HUES6 (cell line): ENCODE data around the gene MDFIC.

Experiments used
- H3K27ac ChIP-seq: 2 replicates; pipeline ENCODE4 v1.7.0; 2013; ENCODE audit warnings: low read depth, mild to moderate bottlenecking, low read length, inconsistent platforms
- H3K27me3 ChIP-seq: 2 replicates; pipeline ENCODE4 v1.6.1; 2013; ENCODE audit warnings: low read length; ENCODE audit not compliant: control insufficient read depth, insufficient read depth
- H3K36me3 ChIP-seq: 2 replicates; pipeline ENCODE4 v1.6.1; 2013; ENCODE audit warnings: low read length; ENCODE audit not compliant: control insufficient read depth, insufficient read depth
- H3K4me1 ChIP-seq: 2 replicates; pipeline ENCODE4 v1.6.1; 2013; ENCODE audit warnings: low read length; ENCODE audit not compliant: control insufficient read depth, insufficient read depth
- H3K4me3 ChIP-seq: 2 replicates; pipeline ENCODE4 v1.5.1; 2013; ENCODE audit warnings: low read depth, low read length
- H3K9ac ChIP-seq: one replicate; pipeline ENCODE4 v1.6.1; 2013; ENCODE audit warnings: mild to moderate bottlenecking, low read length
- H3K9me3 ChIP-seq: 2 replicates; pipeline ENCODE4 v1.6.1; 2013; ENCODE audit warnings: low read depth, low read length; ENCODE audit not compliant: control insufficient read depth, insufficient read depth

Gene MDFIC

GRCh38 chr7:114988755-114989375, 67.0 kb downstream of the MDFIC start:
- H3K9me3 ChIP-seq, result no peaks in the 10 kb centered on the region
- no peak overlapping the region for H3K4me3 ChIP-seq
- H3K4me1 ChIP-seq, result peaks cover 11% of the 10 kb centered on the region
- no peak overlapping the region for H3K9ac ChIP-seq
- H3K27ac ChIP-seq, result no peak overlapping the region
- no peaks in the 10 kb centered on the region for H3K36me3 ChIP-seq
- H3K27me3 ChIP-seq, result no peaks in the 10 kb centered on the region

- Histone ChIP-seq H3K9ac (no peak overlapping the region), H3K27me3 (no peaks in the 10 kb centered on the region), H3K36me3 (no peaks in the 10 kb centered on the region), H3K27ac (no peak overlapping the region), H3K9me3 (no peaks in the 10 kb centered on the region), H3K4me3 (no peak overlapping the region), H3K4me1 (peaks cover 11% of the 10 kb centered on the region)
These were observed 67.6 kb downstream of the MDFIC start for GRCh38 chr7:114989531-114989930.

GRCh38 chr7:114997487-114998404, 75.9 kb downstream of the MDFIC start:
- Histone ChIP-seq H3K9me3 (no peaks in the 10 kb centered on the region), H3K27ac (no peak overlapping the region), H3K4me3 (no peak overlapping the region), H3K4me1 (peaks cover 2% of the 10 kb centered on the region), H3K27me3 (no peaks in the 10 kb centered on the region), H3K36me3 (no peaks in the 10 kb centered on the region), H3K9ac (no peak overlapping the region)

- H3K27ac ChIP-seq, result no peak overlapping the region
- peaks cover 37% of the 10 kb centered on the region for H3K4me1 ChIP-seq
- H3K36me3 ChIP-seq, result no peaks in the 10 kb centered on the region
- no peak overlapping the region for H3K4me3 ChIP-seq
- no peak overlapping the region for H3K9ac ChIP-seq
- H3K9me3 ChIP-seq, result no peaks in the 10 kb centered on the region
- no peaks in the 10 kb centered on the region for H3K27me3 ChIP-seq
These were observed 82.2 kb downstream of the MDFIC start for GRCh38 chr7:115004121-115004520.

GRCh38 chr7:115005251-115005650, 83.4 kb downstream of the MDFIC start:
- H3K9me3 ChIP-seq, result no peaks in the 10 kb centered on the region
- H3K36me3 ChIP-seq, result no peaks in the 10 kb centered on the region
- H3K4me1 ChIP-seq, result peaks cover 47% of the 10 kb centered on the region
- no peak overlapping the region for H3K4me3 ChIP-seq
- H3K9ac ChIP-seq, result no peak overlapping the region
- no peak overlapping the region for H3K27ac ChIP-seq
- no peaks in the 10 kb centered on the region for H3K27me3 ChIP-seq

GRCh38 chr7:115005953-115006352, 84.1 kb downstream of the MDFIC start:
- Histone ChIP-seq H3K4me3 (no peak overlapping the region), H3K27me3 (no peaks in the 10 kb centered on the region), H3K36me3 (no peaks in the 10 kb centered on the region), H3K27ac (no peak overlapping the region), H3K9ac (no peak overlapping the region), H3K9me3 (no peaks in the 10 kb centered on the region), H3K4me1 (peaks cover 47% of the 10 kb centered on the region)

GRCh38 chr7:115007751-115008150, 85.9 kb downstream of the MDFIC start:
- Histone ChIP-seq H3K27me3 (no peaks in the 10 kb centered on the region), H3K4me1 (peaks cover 45% of the 10 kb centered on the region), H3K36me3 (no peaks in the 10 kb centered on the region), H3K9ac (no peak overlapping the region), H3K4me3 (no peak overlapping the region), H3K9me3 (no peaks in the 10 kb centered on the region), H3K27ac (no peak overlapping the region)

- H3K4me1 ChIP-seq, result peaks cover 38% of the 10 kb centered on the region
- no peak overlapping the region for H3K4me3 ChIP-seq
- H3K36me3 ChIP-seq, result no peaks in the 10 kb centered on the region
- H3K27ac ChIP-seq, result no peak overlapping the region
- H3K9ac ChIP-seq, result no peak overlapping the region
- H3K27me3 ChIP-seq, result no peaks in the 10 kb centered on the region
- no peaks in the 10 kb centered on the region for H3K9me3 ChIP-seq
These were observed 86.7 kb downstream of the MDFIC start for GRCh38 chr7:115008465-115009114.

- Histone ChIP-seq H3K36me3 (no peaks in the 10 kb centered on the region), H3K4me3 (no peak overlapping the region), H3K4me1 (peaks cover 38% of the 10 kb centered on the region), H3K9ac (no peak overlapping the region), H3K27ac (no peak overlapping the region), H3K9me3 (no peaks in the 10 kb centered on the region), H3K27me3 (no peaks in the 10 kb centered on the region)
These were observed 87.2 kb downstream of the MDFIC start for GRCh38 chr7:115009139-115009538.

GRCh38 chr7:115009736-115010440, 88.0 kb downstream of the MDFIC start:
- H3K9me3 ChIP-seq, result no peaks in the 10 kb centered on the region
- no peak overlapping the region for H3K27ac ChIP-seq
- no peaks in the 10 kb centered on the region for H3K27me3 ChIP-seq
- H3K4me3 ChIP-seq, result no peak overlapping the region
- H3K4me1 ChIP-seq, result peaks cover 37% of the 10 kb centered on the region
- H3K36me3 ChIP-seq, result no peaks in the 10 kb centered on the region
- no peak overlapping the region for H3K9ac ChIP-seq
